GM12878 (cell line): ENCODE data around the gene PTK6. TPM values are rescaled to one million over a fixed set of nuclear protein-coding genes. Genes with fewer than 3 reads are reported as not detected.

Source experiments
- ATAC-seq: fragments of 200-7000 bp; cut with Tn5 transposase; 3 replicates; pipeline ENCODE4 v1.9.1; 2020; ENCODE audit warnings: mild to moderate bottlenecking, moderate library complexity
- BruUV-seq: library from RNA; stranded (reverse); fragments of 400-500 nt; replicated peaks from 2 replicates; lab custom pipeline; 2021; lab: Mats Ljungman, UMichigan
- CTCF ChIA-PET: fragments of 300-600 bp; sonication (Branson Sonifier 250); formaldehyde crosslinking; extraction: SDS; loops from one replicate; lab custom pipeline; 2021; ENCODE audit warnings: inconsistent platforms; lab: Yijun Ruan, JAX
- POLR2A ChIA-PET: fragments of 350-600 bp; formaldehyde crosslinking; extraction: SDS; loops from one replicate; lab custom pipeline; 2021; ENCODE audit warnings: inconsistent platforms; lab: Charles Lee
- RAD21 ChIA-PET: fragments of 300-600 bp; sonication (Branson Sonifier 250); formaldehyde crosslinking; loops from one replicate; lab custom pipeline; 2023; ENCODE audit warnings: antibody characterized with exemption; ENCODE audit not compliant: unreplicated experiment; lab: Charles Lee
- SMC1A ChIA-PET: fragments of 300-600 bp; sonication (Branson Sonifier 250); formaldehyde crosslinking; loops from one replicate; lab custom pipeline; 2023; ENCODE audit not compliant: unreplicated experiment, uncharacterized antibody; lab: Charles Lee
- DNase-seq: peaks from one replicate; pipeline ENCODE4 v3.0.0-alpha.2; 2011; ENCODE audit warnings: low read depth, low spot score
- FAIRE-seq: peaks from 3 replicates; lab custom pipeline; 2011; peaks lifted over from hg19 to GRCh38; lab: Jason Lieb, UNC
- H2AFZ ChIP-seq: 2 replicates; pipeline ENCODE4 v1.6.0; 2011; ENCODE audit warnings: low read depth, low read length, control low read depth; ENCODE audit not compliant: control insufficient read depth
- H3K27ac ChIP-seq: 2 replicates; pipeline ENCODE4 v1.5.1; 2011; ENCODE audit warnings: control low read depth; ENCODE audit not compliant: control insufficient read depth, insufficient read depth
- H3K27me3 ChIP-seq, 2 experiments: replicated peaks in 1 of 2; 2 replicates each; pipeline versions ENCODE4 v1.6.0 to v1.6.1; 2011; ENCODE audit warnings: low read length in 1 of 2; ENCODE audit not compliant: control insufficient read depth in 2 of 2, insufficient read depth in 2 of 2
- H3K36me3 ChIP-seq, 2 experiments: 2 replicates each; pipeline ENCODE4 v1.5.1; 2011; ENCODE audit warnings: low read length in 1 of 2; ENCODE audit not compliant: control insufficient read depth in 2 of 2, insufficient read depth in 2 of 2
- H3K4me1 ChIP-seq: 2 replicates; pipeline ENCODE4 v1.6.1; 2011; ENCODE audit warnings: mild to moderate bottlenecking, low read length, moderate library complexity, mixed read lengths; ENCODE audit not compliant: control insufficient read depth, insufficient read depth
- H3K4me2 ChIP-seq: 2 replicates; pipeline ENCODE4 v1.6.0; 2011; ENCODE audit warnings: control low read depth; ENCODE audit not compliant: control insufficient read depth, insufficient read depth
- H3K4me3 ChIP-seq: fragments of 200-600 bp; sonication (generic); 2 replicates; pipeline ENCODE4 v1.5.1; 2016
- H3K79me2 ChIP-seq: 2 replicates; pipeline ENCODE4 v1.6.0; 2011; ENCODE audit warnings: low read length; ENCODE audit not compliant: control insufficient read depth, insufficient read depth
- H3K9ac ChIP-seq: 2 replicates; pipeline ENCODE4 v1.8.0; 2011; ENCODE audit warnings: low read length, control low read depth, mixed read lengths; ENCODE audit not compliant: control insufficient read depth, insufficient read depth
- H3K9me3 ChIP-seq: replicated peaks from 3 replicates; pipeline ENCODE4 v1.5.1; 2011; ENCODE audit warnings: mild to moderate bottlenecking, low read length; ENCODE audit not compliant: control insufficient read depth, insufficient read depth
- H4K20me1 ChIP-seq: 2 replicates; pipeline ENCODE4 v1.6.0; 2011; ENCODE audit not compliant: control insufficient read depth, insufficient read depth
- CBX3 ChIP-seq: fragments of 200-600 bp; sonication (generic); IDR thresholded peaks from 2 replicates; pipeline ENCODE4 v1.6.1; 2016; ENCODE audit warnings: low read depth, borderline replicate concordance
- CEBPB ChIP-seq, 2 experiments: fragments of 150-350 bp in 1 of 2; IDR thresholded peaks; 2 replicates each; pipeline ENCODE4 v1.6.1; 2012 to 2014; ENCODE audit warnings: low read depth in 2 of 2, low read length in 2 of 2, borderline replicate concordance in 1 of 2, inconsistent platforms in 1 of 2
- ELK1 ChIP-seq: IDR thresholded peaks from 2 replicates; pipeline ENCODE4 v1.6.1; 2012; ENCODE audit warnings: low read depth, low read length, improper control_type of control experiment
- HDAC6 ChIP-seq: fragments of 200-600 bp; sonication (generic); IDR thresholded peaks from one replicate; pipeline ENCODE4 v1.8.0; 2017; ENCODE audit warnings: antibody characterized with exemption; ENCODE audit not compliant: unreplicated experiment
- HSF1 ChIP-seq: fragments of 150-350 bp; IDR thresholded peaks from 2 replicates; pipeline ENCODE4 v1.6.1; 2014; ENCODE audit warnings: mild to moderate bottlenecking, low read depth, low read length
- MEF2A ChIP-seq: IDR thresholded peaks from 2 replicates; pipeline ENCODE4 v1.6.1; 2011; ENCODE audit warnings: low read depth, mild to moderate bottlenecking, low read length, moderate library complexity; ENCODE audit not compliant: insufficient read depth
- MLLT1 ChIP-seq: fragments of 450-650 bp; IDR thresholded peaks from 2 replicates; pipeline ENCODE4 v1.6.1; 2016; ENCODE audit warnings: mild to moderate bottlenecking
- NFXL1 ChIP-seq: fragments of 450-650 bp; IDR thresholded peaks from 2 replicates; pipeline ENCODE4 v1.6.1; 2017; ENCODE audit warnings: antibody characterized with exemption, mild to moderate bottlenecking, borderline replicate concordance
- PAX8 ChIP-seq: fragments of 450-650 bp; IDR thresholded peaks from 2 replicates; pipeline ENCODE4 v1.6.1; 2017; ENCODE audit warnings: mild to moderate bottlenecking, moderate library complexity
- PBX3 ChIP-seq: IDR thresholded peaks from 2 replicates; pipeline ENCODE4 v1.6.1; 2011; ENCODE audit warnings: mild to moderate bottlenecking, low read depth, low read length, moderate library complexity; ENCODE audit not compliant: insufficient replicate concordance
- SMC3 ChIP-seq: IDR thresholded peaks from 2 replicates; pipeline ENCODE4 v1.6.1; 2011; ENCODE audit warnings: low read length, improper control_type of control experiment, borderline replicate concordance
- STAT1 ChIP-seq: fragments of 450-650 bp; conservative IDR thresholded peaks from 2 replicates; pipeline ENCODE4 v1.6.1; 2014; ENCODE audit warnings: antibody characterized with exemption, mild to moderate bottlenecking
- USF2 ChIP-seq: IDR thresholded peaks from 2 replicates; pipeline ENCODE4 v1.6.1; 2011; ENCODE audit warnings: low read depth, low read length, improper control_type of control experiment, borderline replicate concordance
- YY1 ChIP-seq: IDR thresholded peaks from 2 replicates; pipeline ENCODE4 v1.6.1; 2011; ENCODE audit warnings: low read depth, mild to moderate bottlenecking, low read length
- ZNF207 ChIP-seq: fragments of 450-650 bp; IDR thresholded peaks from 2 replicates; pipeline ENCODE4 v1.6.1; 2014; ENCODE audit warnings: antibody characterized with exemption, mild to moderate bottlenecking, borderline replicate concordance
- ZNF384 ChIP-seq: IDR thresholded peaks from 2 replicates; pipeline ENCODE4 v1.6.1; 2012; ENCODE audit warnings: low read depth, mild to moderate bottlenecking, low read length, improper control_type of control experiment, borderline replicate concordance
- WGBS: methylation state at CpG from one replicate; pipeline ENCODE4 v1.1.6; 2016; ENCODE audit warnings: low lambda C conversion rate; ENCODE audit not compliant: insufficient replicate concordance, insufficient coverage; ENCODE audit errors: missing lambda C conversion rate; 5-methylcytosine and 5-hydroxymethylcytosine counted together
- in situ Hi-C: fragments of 300-500 bp; cut with MboI; formaldehyde crosslinking; loops from 9 replicates; pipeline ENCODE4 v1.14.3; 2018; ENCODE audit warnings: mixed read lengths
- intact Hi-C: fragments of 100-400 bp; cut with micrococcal nuclease; formaldehyde crosslinking; loops from one replicate; pipeline ENCODE4 v1.14.2; 2022; ENCODE audit not compliant: unreplicated experiment
- polyA plus RNA-seq, 11 experiments: library from polyadenylated mRNA; depleted of rRNA in 4 of 11; unstranded in 6 of 11; stranded (reverse) in 5 of 11; fragments of >200 nt; fragmentation: Nextera tagmentation in 4 of 11; fragmentation: Illumina TruSeq in 1 of 11; extraction: Ambion mirVana in 4 of 11; extraction: Trizol in 1 of 11; gene quantifications; 1 replicate in 1 of 11; 2 replicates in 10 of 11; pipeline versions ENCODE4 v1.2.1 to v1.2.3, GENCODE V29; 2011 to 2016; ENCODE audit warnings: inconsistent platforms in 2 of 11, missing spikeins in 2 of 11, low read depth in 1 of 11
- total RNA-seq, 4 experiments: library from RNA; depleted of rRNA in 3 of 4; stranded (reverse); fragments of >200 nt in 3 of 4; fragmentation: Illumina TruSeq in 1 of 4; extraction: Trizol in 1 of 4; gene quantifications; 2 replicates each; pipeline versions ENCODE4 v1.2.1 to v1.2.3, GENCODE V29; 2013 to 2021

Gene PTK6
- total and polyA plus RNA-seq, 10 of the 15 experiments (the other 5 are each of a cell fraction or from before 2014, with no cell fraction given): 0.02 to 0.21 (median 0.09) TPM; not detected in 3

- ChIA-PET POLR2A (no interaction called here), CTCF (interaction anchor here (0.8 kb wide), 1 partner anchor 38 kb away, joined by 3 read pairs; no protein-coding TSS in a partner anchor), RAD21 (no interaction called here), SMC1A (interaction anchor here (0.6 kb wide), 1 partner anchor 8 kb away, joined by 3 read pairs; no protein-coding TSS in a partner anchor)
- DNase-seq (no peak), FAIRE-seq (no peak), ATAC-seq (no peak)
- no peak overlapping the region for H3K9ac ChIP-seq
- no peak overlapping the region for H3K4me2 ChIP-seq
- H3K27ac ChIP-seq: no peak overlapping the region
- intact Hi-C loops (no loop called here), in situ Hi-C loops (no loop called here)
- peaks cover 14% of the 10 kb centered on the region for H3K4me1 ChIP-seq
- no peak overlapping the region for H2AFZ ChIP-seq
- H3K79me2 ChIP-seq: no peaks in the 10 kb centered on the region
- H3K27me3 ChIP-seq: no peaks in the 10 kb centered on the region
- BruUV-seq: no TSS peak
- WGBS: 27% methylated on average over 9 of the region's 12 CpGs
- no peaks in the 10 kb centered on the region for H3K9me3 ChIP-seq
- no peaks in the 10 kb centered on the region for H4K20me1 ChIP-seq
- H3K4me3 ChIP-seq: no peak overlapping the region
- no peaks in the 10 kb centered on the region for H3K36me3 ChIP-seq
- no peak for TF ChIP-seq HSF1
- TF ChIP-seq USF2: no peak
- TF ChIP-seq ZNF207: no peak
- TF ChIP-seq YY1: no peak
- no peak for TF ChIP-seq ZNF384
- no peak for TF ChIP-seq CBX3
- TF ChIP-seq CEBPB (IDR thresholded peaks at IDR 0.05; ENCODE audit: borderline replicate concordance in 1 of 2, low read depth in 2 of 2, low read length in 2 of 2): no peak
- no peak for TF ChIP-seq PBX3
- TF ChIP-seq STAT1: no peak
- no peak for TF ChIP-seq MEF2A
- no peak for TF ChIP-seq PAX8
- TF ChIP-seq NFXL1: no peak
- TF ChIP-seq SMC3: no peak
- no peak for TF ChIP-seq ELK1
- no peak for TF ChIP-seq HDAC6
- TF ChIP-seq MLLT1: no peak
Observed at GRCh38 chr20:63534427-63534830, 2.7 kb downstream of the PTK6 start.
